ENCODE data around the gene MRPL52.

DNA sequence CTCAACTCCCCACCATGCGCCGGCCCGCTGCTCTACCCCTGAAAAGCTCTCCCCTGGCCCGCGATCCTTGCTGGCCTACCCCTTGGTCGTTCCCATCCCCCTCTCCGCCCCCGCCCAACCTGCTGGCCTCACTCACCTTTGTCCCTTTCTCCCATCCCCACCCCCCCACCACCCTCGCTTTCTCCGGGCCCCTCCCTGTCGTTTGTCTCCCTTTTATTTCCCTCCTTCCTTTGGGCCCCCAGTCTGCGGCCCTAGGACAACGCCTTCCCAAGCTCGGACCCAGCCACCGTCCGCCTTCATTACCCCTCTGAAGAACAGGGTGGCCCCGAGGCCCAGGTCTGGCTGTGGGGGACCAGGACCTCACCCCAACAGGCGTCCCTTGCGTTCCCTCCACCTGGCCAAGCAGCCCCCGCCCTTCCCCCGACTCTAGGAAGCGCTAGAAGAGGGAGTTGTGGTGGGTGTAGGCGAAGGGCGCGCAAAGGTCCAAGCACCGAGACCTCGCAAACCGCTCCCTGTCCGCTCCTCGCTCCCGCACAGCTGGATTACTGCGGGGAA is 7.6 kb upstream of the MRPL52 start:
- TF ChIP-seq, protein P1, sequence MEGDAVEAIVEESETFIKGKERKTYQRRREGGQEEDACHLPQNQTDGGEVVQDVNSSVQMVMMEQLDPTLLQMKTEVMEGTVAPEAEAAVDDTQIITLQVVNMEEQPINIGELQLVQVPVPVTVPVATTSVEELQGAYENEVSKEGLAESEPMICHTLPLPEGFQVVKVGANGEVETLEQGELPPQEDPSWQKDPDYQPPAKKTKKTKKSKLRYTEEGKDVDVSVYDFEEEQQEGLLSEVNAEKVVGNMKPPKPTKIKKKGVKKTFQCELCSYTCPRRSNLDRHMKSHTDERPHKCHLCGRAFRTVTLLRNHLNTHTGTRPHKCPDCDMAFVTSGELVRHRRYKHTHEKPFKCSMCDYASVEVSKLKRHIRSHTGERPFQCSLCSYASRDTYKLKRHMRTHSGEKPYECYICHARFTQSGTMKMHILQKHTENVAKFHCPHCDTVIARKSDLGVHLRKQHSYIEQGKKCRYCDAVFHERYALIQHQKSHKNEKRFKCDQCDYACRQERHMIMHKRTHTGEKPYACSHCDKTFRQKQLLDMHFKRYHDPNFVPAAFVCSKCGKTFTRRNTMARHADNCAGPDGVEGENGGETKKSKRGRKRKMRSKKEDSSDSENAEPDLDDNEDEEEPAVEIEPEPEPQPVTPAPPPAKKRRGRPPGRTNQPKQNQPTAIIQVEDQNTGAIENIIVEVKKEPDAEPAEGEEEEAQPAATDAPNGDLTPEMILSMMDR (conservative IDR thresholded peaks at IDR 0.05): no peak
- TF ChIP-seq ZFX (IDR thresholded peaks at IDR 0.05): no peak
